ENCODE measurements around the gene PRRT4.

DNA sequence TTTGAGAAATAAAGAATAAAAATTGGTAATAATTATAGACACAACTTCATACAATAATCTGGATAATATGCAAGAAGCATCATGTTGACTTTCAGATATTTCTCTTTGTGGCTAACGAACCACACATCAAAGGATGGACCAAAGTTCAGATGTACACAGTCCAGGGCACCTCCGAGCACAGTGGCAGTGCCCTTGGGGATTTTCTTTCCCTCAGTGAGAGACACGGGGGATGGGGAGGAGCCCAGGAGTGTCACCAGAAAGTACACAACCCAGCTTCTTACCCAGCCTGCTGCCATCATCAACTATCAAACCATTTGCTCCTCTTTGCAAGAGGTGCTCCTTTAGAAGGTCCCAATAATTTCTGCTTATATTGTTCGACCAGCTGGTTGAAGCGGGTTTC is 51.0 kb downstream of the PRRT4 start:
- TF ChIP-seq EZH2 (IDR thresholded peaks at IDR 0.05; ENCODE audit: low read depth) (no peak), CTCF (conservative IDR thresholded peaks at IDR 0.05) (no peak)

Data from PC-9 (cell line).